OCI-LY1 (cell line): ENCODE data around the gene EEPD1.

ENCODE experiments used
- H2AFZ ChIP-seq: fragments of 200-600 bp; sonication (generic), shearing (Covaris generic); 2 replicates; pipeline ENCODE4 v1.6.0; 2014; ENCODE audit warnings: antibody characterized with exemption, mild to moderate bottlenecking, low read length
- H3F3A ChIP-seq: fragments of 200-600 bp; sonication (generic), shearing (Covaris generic); 2 replicates; pipeline ENCODE4 v1.6.0; 2014; ENCODE audit warnings: mild to moderate bottlenecking, antibody characterized with exemption, low read length, moderate library complexity; ENCODE audit not compliant: insufficient read depth
- H3K27ac ChIP-seq: fragments of 200-600 bp; sonication (generic); 2 replicates; pipeline ENCODE4 v1.5.1; 2014; ENCODE audit warnings: low read length, mixed run types, mild to moderate bottlenecking, low read depth; ENCODE audit not compliant: poor library complexity, severe bottlenecking
- H3K27me3 ChIP-seq: fragments of 200-600 bp; sonication (generic); 2 replicates; pipeline ENCODE4 v1.6.0; 2014; ENCODE audit warnings: antibody characterized with exemption, mild to moderate bottlenecking, low read length, moderate library complexity; ENCODE audit not compliant: insufficient read depth
- H3K36me3 ChIP-seq: fragments of 200-600 bp; sonication (generic); 2 replicates; pipeline ENCODE4 v1.6.1; 2014; ENCODE audit warnings: mild to moderate bottlenecking, antibody characterized with exemption, low read length, moderate library complexity, mixed read lengths; ENCODE audit not compliant: insufficient read depth
- H3K4me1 ChIP-seq: fragments of 200-600 bp; sonication (generic); 2 replicates; pipeline ENCODE4 v1.5.1; 2014; ENCODE audit warnings: mild to moderate bottlenecking, low read length, moderate library complexity; ENCODE audit not compliant: insufficient read depth, severe bottlenecking
- H3K4me2 ChIP-seq: fragments of 200-600 bp; sonication (generic), shearing (Covaris generic); 2 replicates; pipeline ENCODE4 v1.6.1; 2014; ENCODE audit warnings: low read length
- H3K4me3 ChIP-seq: fragments of 200-600 bp; sonication (generic); 2 replicates; pipeline ENCODE4 v1.5.1; 2014; ENCODE audit warnings: low read length, low read depth, mild to moderate bottlenecking, mixed read lengths; ENCODE audit not compliant: poor library complexity, severe bottlenecking
- H3K79me2 ChIP-seq: fragments of 200-600 bp; shearing (Covaris generic); 2 replicates; pipeline ENCODE4 v1.6.1; 2016; ENCODE audit warnings: mixed run types, low read length, mixed read lengths; ENCODE audit not compliant: insufficient read depth
- H3K9ac ChIP-seq: fragments of 200-600 bp; sonication (generic), shearing (Covaris generic); 2 replicates; pipeline ENCODE4 v1.6.1; 2014; ENCODE audit warnings: mild to moderate bottlenecking, low read length, mixed read lengths
- H3K9me2 ChIP-seq: fragments of 200-600 bp; sonication (generic), shearing (Covaris generic); 2 replicates; pipeline ENCODE4 v1.6.1; 2014; ENCODE audit warnings: low read depth, mild to moderate bottlenecking, low read length, mixed read lengths
- H3K9me3 ChIP-seq: fragments of 200-600 bp; shearing (Covaris generic); 2 replicates; pipeline ENCODE4 v1.6.1; 2014; ENCODE audit warnings: low read length, mixed read lengths
- H4K20me1 ChIP-seq: fragments of 200-600 bp; sonication (generic), shearing (Covaris generic); 2 replicates; pipeline ENCODE4 v1.6.0; 2016; ENCODE audit warnings: mild to moderate bottlenecking, low read length; ENCODE audit not compliant: insufficient read depth
- CTCF ChIP-seq: fragments of 200-600 bp; sonication (generic), shearing (Covaris generic); IDR thresholded peaks from 2 replicates; pipeline ENCODE4 v1.5.1; 2017; ENCODE audit warnings: mild to moderate bottlenecking, antibody characterized with exemption, low read length, moderate library complexity, mixed read lengths
- EZH2 ChIP-seq: fragments of 200-600 bp; sonication (generic), shearing (Covaris generic); IDR thresholded peaks from 2 replicates; pipeline ENCODE4 v1.8.0; 2017; ENCODE audit warnings: borderline replicate concordance, mixed run types, mild to moderate bottlenecking, antibody characterized with exemption, low read length, moderate library complexity, mixed read lengths

The EEPD1 gene

GRCh38 chr7:36138209-36138608 is 14.8 kb upstream of the EEPD1 start:
- no peak overlapping the region for H2AFZ ChIP-seq
- H3K4me3 ChIP-seq = no peak overlapping the region
- H3K4me1 ChIP-seq = no peaks in the 10 kb centered on the region
- H3K27me3 ChIP-seq = no peaks in the 10 kb centered on the region
- H3K79me2 ChIP-seq = no peaks in the 10 kb centered on the region
- H3F3A ChIP-seq = no peaks in the 10 kb centered on the region
- H3K4me2 ChIP-seq = no peak overlapping the region
- no peak overlapping the region for H3K9ac ChIP-seq
- TF ChIP-seq EZH2 = no peak
- TF ChIP-seq CTCF = no peak
- H3K27ac ChIP-seq = no peak overlapping the region
- no peaks in the 10 kb centered on the region for H4K20me1 ChIP-seq
- H3K9me2 ChIP-seq = no peaks in the 10 kb centered on the region
- H3K9me3 ChIP-seq = no peaks in the 10 kb centered on the region
- H3K36me3 ChIP-seq = no peaks in the 10 kb centered on the region

- H3K9me2 ChIP-seq = no peaks in the 10 kb centered on the region
- no peaks in the 10 kb centered on the region for H3K9me3 ChIP-seq
- H3K4me2 ChIP-seq = no peak overlapping the region
- H3K79me2 ChIP-seq = no peaks in the 10 kb centered on the region
- no peak overlapping the region for H3K9ac ChIP-seq
- no peaks in the 10 kb centered on the region for H4K20me1 ChIP-seq
- H3K4me3 ChIP-seq = no peak overlapping the region
- H3K4me1 ChIP-seq = no peaks in the 10 kb centered on the region
- no peaks in the 10 kb centered on the region for H3F3A ChIP-seq
- TF ChIP-seq EZH2 (no peak), CTCF (no peak)
- H3K36me3 ChIP-seq = no peaks in the 10 kb centered on the region
- no peaks in the 10 kb centered on the region for H3K27me3 ChIP-seq
- no peak overlapping the region for H3K27ac ChIP-seq
- no peak overlapping the region for H2AFZ ChIP-seq
Measured at GRCh38 chr7:36141351-36141750, 11.7 kb upstream of the EEPD1 start.

- TF ChIP-seq CTCF (no peak), EZH2 (no peak)
- no peak overlapping the region for H3K4me3 ChIP-seq
Measured at GRCh38 chr7:36141850-36142249, 11.2 kb upstream of the EEPD1 start.

More at GRCh38 chr7:36141850-36142249, 11.2 kb upstream of the EEPD1 start:
- Histone ChIP-seq H3K4me2 (no peak overlapping the region), H3K79me2 (no peaks in the 10 kb centered on the region), H4K20me1 (no peaks in the 10 kb centered on the region), H3F3A (no peaks in the 10 kb centered on the region), H2AFZ (no peak overlapping the region), H3K4me1 (no peaks in the 10 kb centered on the region), H3K27me3 (no peaks in the 10 kb centered on the region), H3K9me3 (no peaks in the 10 kb centered on the region), H3K36me3 (no peaks in the 10 kb centered on the region), H3K9me2 (no peaks in the 10 kb centered on the region), H3K27ac (no peak overlapping the region), H3K9ac (no peak overlapping the region)
